Subcutaneous adipose tissue (tissue), 4 donors: Measurements from ENCODE around the gene NUDT15. TPM values are rescaled to one million over a fixed set of nuclear protein-coding genes. Genes with fewer than 3 reads are reported as not detected.

Source experiments
- CTCF ChIP-seq: fragments of 450-650 bp; IDR thresholded peaks from one replicate; pipeline ENCODE4 v1.5.1; 2016; ENCODE audit warnings: low read depth, mild to moderate bottlenecking, control low read depth, antibody characterized with exemption, moderate library complexity
- total RNA-seq, 4 donors: library from RNA; depleted of rRNA; stranded (reverse); fragments of >200 nt; gene quantifications; one replicate each; pipeline ENCODE4 v1.1.0, GENCODE V29; 2016

The NUDT15 gene
- total RNA-seq, 4 donors from 2014 or later = 6.6 to 15.3 (median 13.2) TPM

GRCh38 chr13:48042894-48043293 is 5.4 kb downstream of the NUDT15 start:
- no peak for TF ChIP-seq CTCF

GRCh38 chr13:48043789-48044503 is 6.4 kb downstream of the NUDT15 start:
- no peak for TF ChIP-seq CTCF

- no peak for TF ChIP-seq CTCF
Observed at GRCh38 chr13:48050550-48050949, 13.0 kb downstream of the NUDT15 start.

- TF ChIP-seq CTCF = no peak
Observed at GRCh38 chr13:48054601-48055000, 17.1 kb downstream of the NUDT15 start.

GRCh38 chr13:48055712-48056111 is 18.2 kb downstream of the NUDT15 start:
- no peak for TF ChIP-seq CTCF

- TF ChIP-seq CTCF = no peak
Observed at GRCh38 chr13:48066310-48066989, 28.9 kb downstream of the NUDT15 start.

- no peak for TF ChIP-seq CTCF
Observed at GRCh38 chr13:48068036-48068435, 30.5 kb downstream of the NUDT15 start.
